Fibroblast of villous mesenchyme (primary cell): Measurements from ENCODE around the gene DBNDD1. TPM values are rescaled to one million over a fixed set of nuclear protein-coding genes. Genes with fewer than 3 reads are reported as not detected.

Source experiments
- DNase-seq: peaks from one replicate; pipeline ENCODE4 v3.0.0-alpha.2; 2010; ENCODE audit warnings: low read depth
- H3K4me3 ChIP-seq: 2 replicates; pipeline ENCODE4 v1.5.1; 2011; ENCODE audit warnings: low read depth, mild to moderate bottlenecking, low read length
- total RNA-seq: library from RNA; depleted of rRNA; stranded (reverse); fragments of >200 nt; gene quantifications from 2 replicates; pipeline ENCODE4 v1.2.3, GENCODE V29; 2012
- TF ChIP-seq, protein P1 (sequence below): IDR thresholded peaks from 2 replicates; pipeline ENCODE4 v1.5.1; 2012; ENCODE audit warnings: low read depth, mild to moderate bottlenecking, low read length; ENCODE audit not compliant: insufficient read depth

Gene DBNDD1
- total RNA-seq, 1 donor: 0.86 TPM

- TF ChIP-seq, protein P1, sequence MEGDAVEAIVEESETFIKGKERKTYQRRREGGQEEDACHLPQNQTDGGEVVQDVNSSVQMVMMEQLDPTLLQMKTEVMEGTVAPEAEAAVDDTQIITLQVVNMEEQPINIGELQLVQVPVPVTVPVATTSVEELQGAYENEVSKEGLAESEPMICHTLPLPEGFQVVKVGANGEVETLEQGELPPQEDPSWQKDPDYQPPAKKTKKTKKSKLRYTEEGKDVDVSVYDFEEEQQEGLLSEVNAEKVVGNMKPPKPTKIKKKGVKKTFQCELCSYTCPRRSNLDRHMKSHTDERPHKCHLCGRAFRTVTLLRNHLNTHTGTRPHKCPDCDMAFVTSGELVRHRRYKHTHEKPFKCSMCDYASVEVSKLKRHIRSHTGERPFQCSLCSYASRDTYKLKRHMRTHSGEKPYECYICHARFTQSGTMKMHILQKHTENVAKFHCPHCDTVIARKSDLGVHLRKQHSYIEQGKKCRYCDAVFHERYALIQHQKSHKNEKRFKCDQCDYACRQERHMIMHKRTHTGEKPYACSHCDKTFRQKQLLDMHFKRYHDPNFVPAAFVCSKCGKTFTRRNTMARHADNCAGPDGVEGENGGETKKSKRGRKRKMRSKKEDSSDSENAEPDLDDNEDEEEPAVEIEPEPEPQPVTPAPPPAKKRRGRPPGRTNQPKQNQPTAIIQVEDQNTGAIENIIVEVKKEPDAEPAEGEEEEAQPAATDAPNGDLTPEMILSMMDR: no peak
- no peak overlapping the region for H3K4me3 ChIP-seq
- no peak for DNase-seq
These were observed 52.5 kb downstream of the DBNDD1 start for GRCh38 chr16:89966756-89967155.

DNA sequence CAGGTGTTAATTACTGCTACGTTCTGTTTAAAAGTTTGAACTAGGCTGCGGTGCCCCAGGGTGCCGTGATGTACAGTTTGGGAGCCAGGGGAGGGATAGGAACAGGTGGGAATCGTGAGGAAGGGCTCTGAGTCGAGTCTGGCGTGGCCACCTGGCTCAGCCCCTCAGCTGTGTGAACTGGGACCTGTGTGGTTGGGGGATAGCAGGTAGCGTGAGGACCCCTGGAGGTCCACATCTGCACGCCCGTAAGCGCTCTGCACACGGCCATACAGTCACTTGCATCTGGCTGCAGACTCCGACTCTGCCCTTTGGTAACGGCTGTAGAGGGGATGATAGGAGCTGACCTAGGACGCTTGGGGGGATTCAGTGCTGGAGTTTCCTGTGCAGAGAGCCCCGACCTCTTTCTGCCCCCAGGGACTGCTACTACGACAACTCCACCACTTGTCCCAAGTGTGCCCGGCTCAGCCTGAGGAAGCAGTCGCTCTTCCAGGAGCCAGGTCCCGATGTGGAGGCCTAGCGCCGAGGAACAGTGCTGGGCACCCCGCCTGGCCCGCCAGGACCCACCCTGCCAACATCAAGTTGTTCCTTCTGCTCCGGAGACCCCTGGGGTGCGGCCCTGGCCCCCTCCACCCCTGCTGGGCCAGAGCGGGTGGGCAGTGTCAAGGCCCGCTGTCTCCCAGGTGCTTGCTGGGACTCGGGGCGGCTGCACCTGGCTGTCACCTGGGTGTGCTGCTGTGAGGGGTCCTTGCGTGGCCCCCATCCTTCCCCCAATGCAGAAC, 53.6 kb downstream of the DBNDD1 start:
- DNase-seq: no peak
- no peak overlapping the region for H3K4me3 ChIP-seq
- TF ChIP-seq, protein P1: no peak

GRCh38 chr16:89964201-89964600, 55.1 kb downstream of the DBNDD1 start:
- H3K4me3 ChIP-seq: no peak overlapping the region
- TF ChIP-seq, protein P1: no peak
- no peak for DNase-seq

GRCh38 chr16:89962754-89963498, 56.3 kb downstream of the DBNDD1 start:
- TF ChIP-seq, protein P1: no peak

DNA sequence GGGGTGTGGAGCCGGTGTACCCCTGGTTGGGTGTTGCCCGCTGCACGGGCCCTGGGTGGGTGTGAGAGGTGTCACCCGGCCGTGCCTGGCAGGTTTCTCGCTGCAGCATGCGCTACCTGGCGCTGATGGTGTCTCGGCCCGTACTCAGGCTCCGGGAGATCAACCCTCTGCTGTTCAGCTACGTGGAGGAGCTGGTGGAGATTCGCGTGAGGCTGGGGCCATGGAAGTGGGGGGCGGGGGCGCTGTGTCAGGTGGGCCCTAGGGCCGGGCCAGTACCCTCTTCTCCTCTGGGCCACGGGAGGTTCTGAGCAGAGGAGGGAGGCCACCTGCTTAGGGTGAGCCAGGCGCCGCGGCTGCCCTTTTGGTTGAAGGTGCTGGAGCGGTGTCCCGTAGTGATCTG, 57.3 kb downstream of the DBNDD1 start:
- TF ChIP-seq, protein P1: no peak
- no peak overlapping the region for H3K4me3 ChIP-seq
- DNase-seq: no peak

More at GRCh38 chr16:89962754-89963498, 56.3 kb downstream of the DBNDD1 start:
- no peak for DNase-seq
- no peak overlapping the region for H3K4me3 ChIP-seq

DNA sequence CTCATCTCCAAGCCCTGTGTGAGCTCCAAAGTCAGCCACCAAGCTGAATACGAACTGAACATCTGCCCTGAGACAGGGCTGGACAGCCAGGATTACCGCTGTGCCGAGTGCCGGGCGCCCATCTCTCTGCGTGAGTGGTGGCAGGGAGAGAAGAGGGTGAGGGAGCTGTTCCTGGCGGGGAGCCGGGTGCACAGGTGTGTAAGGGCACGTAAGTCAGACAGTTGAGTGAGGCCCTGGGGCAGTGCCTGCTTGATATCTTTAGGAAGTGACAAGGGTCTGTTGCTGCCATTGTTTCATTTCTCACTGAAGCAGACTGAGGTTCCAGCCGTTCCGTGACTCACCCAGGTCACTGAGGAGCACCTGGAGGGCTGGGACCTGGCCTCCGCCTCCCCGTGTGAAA, 58.3 kb downstream of the DBNDD1 start:
- TF ChIP-seq, protein P1: no peak
- DNase-seq: no peak
- no peak overlapping the region for H3K4me3 ChIP-seq
